ENCODE data around the gene OTUD5. TPM values are rescaled to one million over a fixed set of nuclear protein-coding genes. Genes with fewer than 3 reads are reported as not detected.

OTUD5 gene
- polyA plus RNA-seq (2013, experiment 1 of 2), result 30.9 TPM
- polyA plus RNA-seq (2013, experiment 2 of 2), result 30.2 TPM

- H3K36me3 ChIP-seq (ENCODE audit: insufficient read depth, low read length), result peaks cover 30% of the 10 kb centered on the region
- H3K4me1 ChIP-seq (ENCODE audit: insufficient read depth, low read length), result no peaks in the 10 kb centered on the region
- H3K4me3 ChIP-seq (ENCODE audit: low read length), result peak within 1 kb of the TSS; percentile 89
- WGBS, result under 1% methylated on average over 53 of the region's 53 CpGs
- H3K9ac ChIP-seq (ENCODE audit: low read depth, low read length), result peak within 1 kb of the TSS; percentile 86
- no peaks in the 10 kb centered on the region for H3K27me3 ChIP-seq (ENCODE audit: insufficient read depth, low read length)
- H3K9me3 ChIP-seq (ENCODE audit: insufficient read depth, low read depth, low read length), result no peaks in the 10 kb centered on the region
- H3K27ac ChIP-seq (ENCODE audit: low read depth, low read length), result peak within 1 kb of the TSS; percentile 99
Measured at GRCh38 chrX:48957477-48957826, at the start of gene OTUD5. TSS of gene OTUD5 (minus strand) at chrX:48957607. CDS start at chrX:48957570, 37 bp downstream.

- Histone ChIP-seq H3K27ac (ENCODE audit: low read depth, low read length) (no peak overlapping the region), H3K9me3 (ENCODE audit: insufficient read depth, low read depth, low read length) (no peaks in the 10 kb centered on the region), H3K4me3 (ENCODE audit: low read length) (no peak overlapping the region), H3K36me3 (ENCODE audit: insufficient read depth, low read length) (peaks cover 8% of the 10 kb centered on the region), H3K4me1 (ENCODE audit: insufficient read depth, low read length) (no peaks in the 10 kb centered on the region), H3K9ac (ENCODE audit: low read depth, low read length) (no peak overlapping the region), H3K27me3 (ENCODE audit: insufficient read depth, low read length) (no peaks in the 10 kb centered on the region)
- 92% methylated on average over 3 of the region's 5 CpGs for WGBS
Measured at GRCh38 chrX:49003696-49004095, 46.3 kb upstream of the OTUD5 start.

- peak within 1 kb of the TSS; percentile 84 for H3K4me3 ChIP-seq (ENCODE audit: low read length)
- H3K27me3 ChIP-seq (ENCODE audit: insufficient read depth, low read length), result no peaks in the 10 kb centered on the region
- H3K36me3 ChIP-seq (ENCODE audit: insufficient read depth, low read length), result peaks cover 22% of the 10 kb centered on the region
- H3K4me1 ChIP-seq (ENCODE audit: insufficient read depth, low read length), result no peaks in the 10 kb centered on the region
- H3K9ac ChIP-seq (ENCODE audit: low read depth, low read length), result peak within 1 kb of the TSS; percentile 99
- WGBS, result 0% methylated on average over 30 of the region's 38 CpGs
- peak within 1 kb of the TSS; percentile 99 for H3K27ac ChIP-seq (ENCODE audit: low read depth, low read length)
- no peaks in the 10 kb centered on the region for H3K9me3 ChIP-seq (ENCODE audit: insufficient read depth, low read depth, low read length)
Measured at GRCh38 chrX:49002091-49002935, 44.9 kb upstream of the OTUD5 start, which contains the start of gene GRIPAP1. TSS of gene GRIPAP1 (minus strand) at chrX:49002264. CDS start at chrX:49002229, 35 bp downstream.

- Histone ChIP-seq H3K27ac (ENCODE audit: low read depth, low read length) (peak overlapping the region; percentile 99), H3K27me3 (ENCODE audit: insufficient read depth, low read length) (no peaks in the 10 kb centered on the region), H3K4me1 (ENCODE audit: insufficient read depth, low read length) (no peaks in the 10 kb centered on the region), H3K4me3 (ENCODE audit: low read length) (peak overlapping the region; percentile 84), H3K36me3 (ENCODE audit: insufficient read depth, low read length) (peaks cover 29% of the 10 kb centered on the region), H3K9ac (ENCODE audit: low read depth, low read length) (peak overlapping the region; percentile 99), H3K9me3 (ENCODE audit: insufficient read depth, low read depth, low read length) (no peaks in the 10 kb centered on the region)
- 2% methylated on average over 17 of the region's 17 CpGs for WGBS
Measured at GRCh38 chrX:49001521-49002090, 44.2 kb upstream of the OTUD5 start.

GRCh38 chrX:49000636-49001035 lies 43.2 kb upstream of the OTUD5 start:
- Histone ChIP-seq H3K4me3 (ENCODE audit: low read length) (no peak overlapping the region), H3K9me3 (ENCODE audit: insufficient read depth, low read depth, low read length) (no peaks in the 10 kb centered on the region), H3K9ac (ENCODE audit: low read depth, low read length) (no peak overlapping the region), H3K27ac (ENCODE audit: low read depth, low read length) (no peak overlapping the region), H3K36me3 (ENCODE audit: insufficient read depth, low read length) (peaks cover 37% of the 10 kb centered on the region), H3K4me1 (ENCODE audit: insufficient read depth, low read length) (no peaks in the 10 kb centered on the region), H3K27me3 (ENCODE audit: insufficient read depth, low read length) (no peaks in the 10 kb centered on the region)
- WGBS, result 93% methylated on average over 4 of the region's 4 CpGs

GRCh38 chrX:48999030-48999429 lies 41.6 kb upstream of the OTUD5 start:
- 95% methylated on average over 5 of the region's 5 CpGs for WGBS
- H3K9me3 ChIP-seq (ENCODE audit: insufficient read depth, low read depth, low read length), result no peaks in the 10 kb centered on the region
- no peak overlapping the region for H3K4me3 ChIP-seq (ENCODE audit: low read length)
- no peaks in the 10 kb centered on the region for H3K27me3 ChIP-seq (ENCODE audit: insufficient read depth, low read length)
- no peak overlapping the region for H3K27ac ChIP-seq (ENCODE audit: low read depth, low read length)
- peaks cover 47% of the 10 kb centered on the region for H3K36me3 ChIP-seq (ENCODE audit: insufficient read depth, low read length)
- H3K9ac ChIP-seq (ENCODE audit: low read depth, low read length), result no peak overlapping the region
- no peaks in the 10 kb centered on the region for H3K4me1 ChIP-seq (ENCODE audit: insufficient read depth, low read length)

- Histone ChIP-seq H3K27me3 (ENCODE audit: insufficient read depth, low read length) (no peaks in the 10 kb centered on the region), H3K4me1 (ENCODE audit: insufficient read depth, low read length) (no peaks in the 10 kb centered on the region), H3K4me3 (ENCODE audit: low read length) (no peak overlapping the region), H3K27ac (ENCODE audit: low read depth, low read length) (no peak overlapping the region), H3K9ac (ENCODE audit: low read depth, low read length) (no peak overlapping the region), H3K9me3 (ENCODE audit: insufficient read depth, low read depth, low read length) (no peaks in the 10 kb centered on the region), H3K36me3 (ENCODE audit: insufficient read depth, low read length) (peaks cover 51% of the 10 kb centered on the region)
- WGBS, result 92% methylated on average over 2 of the region's 4 CpGs
Measured at GRCh38 chrX:48998391-48998790, 41.0 kb upstream of the OTUD5 start.

- no peak overlapping the region for H3K4me3 ChIP-seq (ENCODE audit: low read length)
- no peak overlapping the region for H3K9ac ChIP-seq (ENCODE audit: low read depth, low read length)
- no peaks in the 10 kb centered on the region for H3K27me3 ChIP-seq (ENCODE audit: insufficient read depth, low read length)
- H3K9me3 ChIP-seq (ENCODE audit: insufficient read depth, low read depth, low read length), result no peaks in the 10 kb centered on the region
- no peaks in the 10 kb centered on the region for H3K4me1 ChIP-seq (ENCODE audit: insufficient read depth, low read length)
- peaks cover 56% of the 10 kb centered on the region for H3K36me3 ChIP-seq (ENCODE audit: insufficient read depth, low read length)
- 89% methylated on average over 1 of the region's 1 CpG for WGBS
- no peak overlapping the region for H3K27ac ChIP-seq (ENCODE audit: low read depth, low read length)
Measured at GRCh38 chrX:48997865-48998264, 40.5 kb upstream of the OTUD5 start.

GRCh38 chrX:48997455-48997854 lies 40.0 kb upstream of the OTUD5 start:
- Histone ChIP-seq H3K36me3 (ENCODE audit: insufficient read depth, low read length) (peaks cover 58% of the 10 kb centered on the region), H3K4me3 (ENCODE audit: low read length) (no peak overlapping the region), H3K27me3 (ENCODE audit: insufficient read depth, low read length) (no peaks in the 10 kb centered on the region), H3K9me3 (ENCODE audit: insufficient read depth, low read depth, low read length) (no peaks in the 10 kb centered on the region), H3K27ac (ENCODE audit: low read depth, low read length) (no peak overlapping the region), H3K4me1 (ENCODE audit: insufficient read depth, low read length) (no peaks in the 10 kb centered on the region), H3K9ac (ENCODE audit: low read depth, low read length) (no peak overlapping the region)
- 91% methylated on average over 3 of the region's 3 CpGs for WGBS

GRCh38 chrX:48996969-48997368 lies 39.6 kb upstream of the OTUD5 start:
- peaks cover 62% of the 10 kb centered on the region for H3K36me3 ChIP-seq (ENCODE audit: insufficient read depth, low read length)

GRCh38 chrX:48992341-48992740 lies 34.9 kb upstream of the OTUD5 start:
- Histone ChIP-seq H3K9ac (ENCODE audit: low read depth, low read length) (no peak overlapping the region), H3K27ac (ENCODE audit: low read depth, low read length) (no peak overlapping the region), H3K4me1 (ENCODE audit: insufficient read depth, low read length) (no peaks in the 10 kb centered on the region), H3K9me3 (ENCODE audit: insufficient read depth, low read depth, low read length) (no peaks in the 10 kb centered on the region), H3K4me3 (ENCODE audit: low read length) (no peak overlapping the region), H3K36me3 (ENCODE audit: insufficient read depth, low read length) (peaks cover 78% of the 10 kb centered on the region), H3K27me3 (ENCODE audit: insufficient read depth, low read length) (no peaks in the 10 kb centered on the region)

More at GRCh38 chrX:48996969-48997368, 39.6 kb upstream of the OTUD5 start:
- no peak overlapping the region for H3K27ac ChIP-seq (ENCODE audit: low read depth, low read length)
- H3K4me1 ChIP-seq (ENCODE audit: insufficient read depth, low read length), result no peaks in the 10 kb centered on the region
- 73% methylated on average over 6 of the region's 6 CpGs for WGBS
- no peak overlapping the region for H3K9ac ChIP-seq (ENCODE audit: low read depth, low read length)
- no peaks in the 10 kb centered on the region for H3K9me3 ChIP-seq (ENCODE audit: insufficient read depth, low read depth, low read length)
- no peak overlapping the region for H3K4me3 ChIP-seq (ENCODE audit: low read length)
- no peaks in the 10 kb centered on the region for H3K27me3 ChIP-seq (ENCODE audit: insufficient read depth, low read length)

Measured in HUES64 (cell line).